Measurements from ENCODE around the gene ETS2. TPM values are rescaled to one million over a fixed set of nuclear protein-coding genes. Genes with fewer than 3 reads are reported as not detected.
"Not testable (repeated sequence)": the region's sequence is repeated elsewhere in the genome, so short reads cannot be mapped to it uniquely, and the experiment has no call there.

Gene ETS2
- total RNA-seq, 1 donor from 2014 or later = 139 TPM

DNA sequence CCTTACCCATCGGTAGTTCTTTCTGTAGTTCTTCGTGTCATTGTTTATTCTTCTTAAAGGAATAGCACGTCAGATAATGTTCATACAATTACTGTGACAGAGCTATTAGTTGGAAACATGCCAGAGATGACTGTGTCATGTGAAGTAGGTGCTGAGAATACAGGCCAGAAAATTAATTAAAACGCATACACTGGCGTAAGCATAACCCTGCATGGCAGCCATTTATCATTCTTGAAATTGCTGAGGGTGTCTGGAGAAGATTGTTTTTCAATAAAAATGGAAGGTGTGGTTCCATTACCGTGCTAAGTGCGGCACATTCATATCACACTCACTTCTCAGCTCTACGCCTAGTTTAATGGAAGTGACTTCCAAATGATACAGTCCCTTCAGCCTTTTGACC lies 7.8 kb downstream of the ETS2 start:
- intact Hi-C loops (cut with DNase I) = no loop called here
- ATAC-seq (no peak), DNase-seq (ENCODE audit: low spot score) (no peak)

DNA sequence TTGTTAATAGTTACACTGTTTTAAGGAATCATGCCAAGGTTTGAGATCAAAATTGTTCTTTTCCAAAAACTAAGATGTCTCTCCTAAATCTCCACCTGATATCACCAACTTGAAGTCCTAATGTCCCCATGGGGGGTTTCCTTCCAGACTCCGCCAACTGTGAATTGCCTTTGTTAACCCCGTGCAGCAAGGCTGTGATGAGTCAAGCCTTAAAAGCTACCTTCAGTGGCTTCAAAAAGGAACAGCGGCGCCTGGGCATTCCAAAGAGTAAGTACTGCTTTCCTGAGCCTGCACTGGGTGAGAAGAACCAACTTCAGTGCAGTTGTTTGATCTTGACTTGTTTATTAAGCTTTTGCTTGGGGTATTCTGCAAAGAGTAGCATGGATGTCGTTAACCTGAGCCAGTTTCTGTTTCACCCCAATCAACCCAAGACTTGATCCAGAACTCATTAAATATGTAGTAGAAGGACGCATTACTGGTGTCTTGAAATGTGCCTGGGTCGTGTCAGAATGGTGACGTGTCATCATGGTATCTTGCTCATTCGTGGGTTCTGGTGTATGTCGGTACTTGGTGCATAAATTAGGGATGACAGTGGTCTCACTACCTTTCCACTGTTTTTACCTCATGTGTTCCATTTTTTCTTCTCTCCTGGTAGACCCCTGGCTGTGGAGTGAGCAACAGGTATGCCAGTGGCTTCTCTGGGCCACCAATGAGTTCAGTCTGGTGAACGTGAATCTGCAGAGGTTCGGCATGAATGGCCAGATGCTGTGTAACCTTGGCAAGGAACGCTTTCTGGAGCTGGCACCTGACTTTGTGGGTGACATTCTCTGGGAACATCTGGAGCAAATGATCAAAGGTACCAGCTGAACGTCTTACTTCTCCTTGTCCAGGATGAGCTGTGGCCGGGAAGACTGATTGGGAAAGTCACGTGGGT lies 8.7 kb downstream of the ETS2 start:
- no peak for ATAC-seq
- DNase-seq (ENCODE audit: low spot score) = no peak
- intact Hi-C loops (cut with DNase I) = no loop called here

DNA sequence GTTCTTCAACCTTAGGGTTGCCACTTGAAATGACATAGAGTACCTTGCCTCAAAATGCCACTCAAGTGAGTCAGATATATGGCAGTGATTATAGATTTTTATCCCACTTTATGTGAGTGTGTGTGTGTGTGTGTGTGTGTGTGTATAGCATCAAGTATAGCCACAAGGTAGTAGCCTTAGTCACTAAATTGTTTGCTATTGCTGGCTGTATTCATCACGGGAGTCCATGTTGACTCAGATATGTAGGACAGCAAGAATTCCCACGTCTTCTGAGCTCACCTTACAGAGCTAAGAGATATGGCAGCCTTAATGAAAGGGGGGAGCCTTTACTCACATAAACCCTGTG lies 9.3 kb downstream of the ETS2 start:
- intact Hi-C loops (cut with DNase I) = no loop called here

DNA sequence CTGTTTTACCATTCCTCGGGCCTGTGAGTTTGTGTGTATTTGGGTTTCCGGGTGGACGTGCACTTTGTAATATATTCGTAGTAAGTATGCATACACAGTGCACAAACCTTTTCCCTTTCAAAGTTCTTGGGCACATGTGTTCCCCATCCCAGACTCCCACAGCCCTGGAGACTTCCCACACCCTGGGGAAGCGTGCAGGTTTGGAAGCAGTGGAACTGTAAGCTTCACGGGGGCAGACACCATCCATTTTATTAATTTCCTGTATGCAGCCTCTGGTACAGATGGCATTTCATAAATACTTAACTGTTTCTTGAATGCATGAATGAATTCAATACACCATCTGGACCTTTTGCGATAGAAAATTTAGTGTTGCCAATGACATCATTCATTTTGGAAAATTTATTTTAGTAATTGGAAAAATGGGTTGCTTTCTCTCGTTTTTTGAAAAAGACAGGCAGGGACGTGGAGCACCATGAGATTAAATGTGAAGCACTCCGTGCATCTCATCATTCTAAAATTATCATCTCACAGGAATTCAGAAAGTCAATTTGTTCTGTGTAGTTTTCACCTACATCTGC lies 10.8 kb downstream of the ETS2 start:
- ATAC-seq (no peak), DNase-seq (ENCODE audit: low spot score) (no peak)
- intact Hi-C loops (cut with DNase I) = no loop called here

More for the DNA sequence above, 9.3 kb downstream of the ETS2 start:
- no peak for ATAC-seq
- no peak for DNase-seq (ENCODE audit: low spot score)

DNA sequence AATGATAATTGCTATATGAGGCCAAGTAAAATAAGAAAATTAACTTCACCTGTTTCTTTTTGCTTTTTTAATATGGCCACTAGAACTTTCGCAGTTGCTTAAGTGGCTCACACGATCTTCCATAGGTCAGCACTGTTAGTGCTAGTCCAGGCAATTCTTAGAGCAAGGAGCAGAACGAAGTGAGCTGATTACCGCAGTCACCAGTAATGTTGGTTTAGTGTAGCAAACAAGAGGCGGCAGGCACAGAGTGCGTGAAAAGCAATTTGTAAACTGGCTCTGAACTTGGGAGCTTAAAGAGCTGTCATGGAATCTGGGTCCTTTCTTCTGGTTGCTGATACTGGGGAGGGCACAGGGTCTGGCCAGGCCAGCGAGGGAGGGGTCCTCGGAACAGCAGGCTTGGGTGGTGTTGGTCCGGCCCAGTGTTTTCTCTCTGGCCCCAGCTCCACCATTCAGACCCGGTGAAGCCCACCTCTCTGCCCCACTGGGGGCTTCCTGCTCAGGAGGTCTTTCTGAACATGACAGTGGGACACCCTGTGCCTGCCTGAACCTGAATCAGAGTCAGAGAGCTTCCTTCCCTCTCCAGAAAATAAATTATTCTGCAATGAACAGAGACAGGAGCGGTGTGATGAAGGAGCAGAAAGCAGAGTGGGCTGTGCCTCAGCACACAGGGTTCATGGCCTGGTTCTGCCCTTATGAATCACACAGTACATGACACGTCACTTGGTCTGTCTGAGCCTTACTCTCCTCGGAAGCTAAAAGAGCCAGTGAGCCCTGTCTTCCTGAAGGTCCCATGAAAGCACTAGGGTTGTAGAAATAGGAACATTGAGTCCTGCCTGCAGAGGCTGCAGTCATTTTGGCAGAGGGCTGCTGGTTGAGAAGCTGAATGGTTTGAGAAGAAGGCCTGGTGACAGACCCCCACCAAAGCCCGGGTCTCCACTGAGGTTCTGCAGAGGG lies 11.9 kb downstream of the ETS2 start:
- ATAC-seq = no peak
- intact Hi-C loops (cut with DNase I) = no loop called here
- peak; percentile 42 for DNase-seq (ENCODE audit: low spot score)

DNA sequence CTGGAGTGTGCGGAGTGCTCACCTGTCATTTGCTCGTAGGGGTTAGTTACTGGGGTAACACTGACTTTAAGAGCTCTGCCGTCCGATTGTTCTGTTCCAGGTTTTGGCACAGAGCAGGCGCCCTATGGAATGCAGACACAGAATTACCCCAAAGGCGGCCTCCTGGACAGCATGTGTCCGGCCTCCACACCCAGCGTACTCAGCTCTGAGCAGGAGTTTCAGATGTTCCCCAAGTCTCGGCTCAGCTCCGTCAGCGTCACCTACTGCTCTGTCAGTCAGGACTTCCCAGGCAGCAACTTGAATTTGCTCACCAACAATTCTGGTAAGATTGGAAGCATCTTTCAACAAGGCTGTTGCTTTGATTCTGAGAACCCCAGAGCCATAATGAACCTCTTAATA lies 12.6 kb downstream of the ETS2 start:
- ATAC-seq = peak; percentile 8
- intact Hi-C loops (cut with DNase I) = no loop called here
- peak; percentile 47 for DNase-seq (ENCODE audit: low spot score)

DNA sequence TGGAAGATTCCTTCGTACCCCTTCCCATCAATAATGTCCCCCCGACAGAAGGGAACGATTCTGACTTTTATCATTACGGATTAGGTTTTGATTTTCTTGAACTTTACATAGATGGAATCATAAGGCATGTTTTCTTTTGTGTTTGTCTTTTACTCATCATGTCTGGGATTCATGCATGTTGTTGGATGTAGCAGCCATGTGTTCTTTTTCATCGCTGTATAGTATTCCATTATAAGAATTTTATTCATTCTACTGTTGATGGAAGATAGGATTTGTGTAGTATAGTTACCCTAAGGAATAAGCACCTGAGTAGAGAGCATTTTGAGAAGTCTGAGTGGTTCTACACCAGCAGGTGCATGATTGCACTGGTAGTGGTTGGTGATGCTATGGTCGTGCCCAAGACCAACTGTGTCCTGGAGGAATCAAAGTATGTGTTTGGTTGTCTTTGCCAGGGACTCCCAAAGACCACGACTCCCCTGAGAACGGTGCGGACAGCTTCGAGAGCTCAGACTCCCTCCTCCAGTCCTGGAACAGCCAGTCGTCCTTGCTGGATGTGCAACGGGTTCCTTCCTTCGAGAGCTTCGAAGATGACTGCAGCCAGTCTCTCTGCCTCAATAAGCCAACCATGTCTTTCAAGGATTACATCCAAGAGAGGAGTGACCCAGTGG lies 13.5 kb downstream of the ETS2 start:
- DNase-seq (ENCODE audit: low spot score) (no peak), ATAC-seq (no peak)
- intact Hi-C loops (cut with DNase I) = no loop called here

DNA sequence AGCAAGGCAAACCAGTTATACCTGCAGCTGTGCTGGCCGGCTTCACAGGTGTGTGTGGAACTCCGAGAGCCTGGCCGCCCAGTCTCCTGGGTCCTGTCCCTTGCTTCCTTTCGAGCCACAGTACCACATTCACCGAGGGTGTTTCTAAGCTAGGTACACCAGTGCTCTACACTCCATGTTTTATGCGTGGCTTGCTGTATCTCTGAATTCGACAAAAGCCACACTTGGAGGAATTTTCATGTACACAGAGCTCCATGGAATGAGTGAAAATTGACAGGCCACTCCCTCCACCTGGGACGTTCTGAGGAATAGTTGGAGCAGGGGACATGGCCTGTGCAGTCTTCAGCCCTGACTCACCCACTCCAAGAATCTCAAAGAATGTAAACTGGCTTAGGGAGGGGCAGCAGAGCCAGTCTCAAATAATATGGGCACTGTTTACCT lies 14.0 kb downstream of the ETS2 start:
- ATAC-seq = peak; percentile 26
- intact Hi-C loops (cut with DNase I) = no loop called here

DNA sequence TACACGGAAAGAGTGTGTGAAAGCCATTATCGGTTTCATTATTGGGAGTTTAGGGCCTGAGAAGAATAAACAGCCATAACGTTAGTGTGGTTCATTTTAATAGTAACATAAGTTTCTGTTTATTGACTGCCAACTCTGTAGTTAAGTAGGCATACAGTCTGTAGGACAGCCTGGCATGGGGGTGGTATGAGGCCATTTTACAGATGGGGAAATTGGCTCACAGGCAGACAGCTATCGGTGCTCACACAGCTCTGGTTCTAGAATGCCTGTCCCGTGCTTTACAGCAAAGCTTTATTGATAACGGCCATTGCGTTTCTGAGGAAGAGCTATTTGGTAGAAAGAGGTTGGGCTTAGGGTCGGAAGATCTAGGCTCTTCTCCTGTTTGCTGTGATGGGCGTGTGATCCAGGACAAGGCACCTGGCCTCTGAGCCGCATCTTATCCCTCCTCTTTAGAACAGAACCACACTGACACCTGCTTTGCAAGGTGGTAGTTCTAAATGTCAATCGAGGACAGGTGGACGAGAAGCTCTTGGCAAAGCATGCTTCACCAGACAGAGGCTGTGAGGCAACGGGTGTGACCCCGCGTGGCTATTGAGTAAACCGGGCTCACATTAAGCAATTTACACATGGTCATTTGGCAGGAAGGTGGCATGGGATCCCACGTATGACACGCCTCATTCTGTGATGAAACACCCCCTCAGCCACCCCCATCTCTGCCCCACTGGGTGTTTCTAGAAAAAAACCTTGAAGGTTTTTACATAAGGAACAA lies 14.9 kb downstream of the ETS2 start:
- intact Hi-C loops (cut with DNase I) = no loop called here
- ATAC-seq = no peak
- DNase-seq (ENCODE audit: low spot score) = no peak

More for the DNA sequence above, 14.0 kb downstream of the ETS2 start:
- DNase-seq (ENCODE audit: low spot score) = no peak

DNA sequence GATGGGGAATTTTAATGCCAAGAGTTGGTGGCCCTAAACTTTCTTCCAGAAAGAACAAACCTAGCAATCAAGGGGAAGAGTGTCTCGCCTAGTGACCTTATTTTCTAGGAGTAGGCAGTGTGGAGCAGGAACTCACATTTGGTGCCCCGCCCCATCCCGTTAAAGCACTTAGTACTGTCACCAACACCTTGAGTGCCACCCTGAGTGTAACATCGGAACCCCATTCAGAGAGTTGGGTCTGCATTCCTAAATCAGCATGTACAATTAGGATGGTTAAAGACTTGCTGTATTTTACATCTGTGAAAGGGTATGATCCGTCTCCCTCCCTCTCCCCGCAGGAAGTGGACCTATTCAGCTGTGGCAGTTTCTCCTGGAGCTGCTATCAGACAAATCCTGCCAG lies 15.5 kb downstream of the ETS2 start:
- intact Hi-C loops (cut with DNase I) = no loop called here
- ATAC-seq = no peak
- DNase-seq (ENCODE audit: low spot score) = no peak

DNA sequence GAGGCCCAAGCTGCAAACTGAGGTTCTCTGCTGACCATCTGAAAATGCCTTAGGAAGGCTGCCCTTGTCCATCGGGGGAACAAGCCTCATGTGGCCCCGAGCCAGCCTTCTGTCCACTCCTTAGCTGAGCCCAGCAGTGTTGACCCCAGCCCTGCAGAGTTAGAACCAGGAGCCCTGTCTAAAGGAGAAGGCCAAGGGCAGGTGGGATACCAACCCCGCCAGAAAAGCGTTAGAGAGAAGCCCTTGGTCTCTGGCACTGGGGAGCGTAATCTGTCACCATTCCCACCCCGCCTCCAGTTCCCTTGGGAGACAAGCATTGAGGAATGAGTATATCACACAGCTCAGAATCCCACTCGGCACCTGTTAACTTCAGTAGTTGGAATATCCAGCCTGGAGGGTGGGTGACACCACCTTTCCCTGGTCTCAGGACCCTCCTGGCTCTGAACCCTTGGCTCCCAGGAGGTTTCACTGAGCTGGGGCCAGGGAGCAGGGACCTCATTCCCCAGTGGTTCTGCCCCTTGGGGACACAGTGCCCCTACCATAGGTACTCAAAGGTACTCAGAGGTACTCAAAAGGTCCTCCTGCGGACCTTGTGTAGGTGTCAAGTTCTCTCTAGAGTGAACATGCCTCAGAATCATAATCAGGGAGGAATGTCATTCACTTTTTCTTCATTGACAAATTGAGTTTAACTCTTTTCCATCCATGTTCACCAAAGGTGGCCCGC lies 16.4 kb downstream of the ETS2 start:
- intact Hi-C loops (cut with DNase I) = no loop called here
- no peak for DNase-seq (ENCODE audit: low spot score)
- ATAC-seq = no peak

DNA sequence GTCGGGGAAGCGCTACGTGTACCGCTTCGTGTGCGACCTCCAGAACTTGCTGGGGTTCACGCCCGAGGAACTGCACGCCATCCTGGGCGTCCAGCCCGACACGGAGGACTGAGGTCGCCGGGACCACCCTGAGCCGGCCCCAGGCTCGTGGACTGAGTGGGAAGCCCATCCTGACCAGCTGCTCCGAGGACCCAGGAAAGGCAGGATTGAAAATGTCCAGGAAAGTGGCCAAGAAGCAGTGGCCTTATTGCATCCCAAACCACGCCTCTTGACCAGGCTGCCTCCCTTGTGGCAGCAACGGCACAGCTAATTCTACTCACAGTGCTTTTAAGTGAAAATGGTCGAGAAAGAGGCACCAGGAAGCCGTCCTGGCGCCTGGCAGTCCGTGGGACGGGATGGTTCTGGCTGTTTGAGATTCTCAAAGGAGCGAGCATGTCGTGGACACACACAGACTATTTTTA lies 17.1 kb downstream of the ETS2 start:
- intact Hi-C loops (cut with DNase I) = no loop called here
- DNase-seq (ENCODE audit: low spot score) = no peak
- ATAC-seq = peak; percentile 14

DNA sequence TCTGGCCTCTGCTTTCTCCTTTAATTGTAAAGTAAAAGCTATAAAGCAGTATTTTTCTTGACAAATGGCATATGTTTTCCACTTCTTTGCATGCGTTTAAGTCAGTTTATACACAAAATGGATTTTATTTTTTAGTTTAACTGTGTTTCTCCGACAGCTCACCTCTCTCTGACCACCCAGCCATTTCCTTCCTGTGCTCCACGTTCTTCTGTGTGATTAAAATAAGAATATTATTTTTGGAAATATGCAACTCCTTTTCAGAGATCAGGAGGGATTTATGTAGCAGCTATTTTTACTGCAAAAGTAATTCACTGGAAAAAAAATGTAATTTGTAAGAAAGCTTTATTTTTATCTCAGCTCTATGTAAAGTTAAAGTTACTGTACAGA lies 18.0 kb downstream of the ETS2 start:
- ATAC-seq = no peak
- intact Hi-C loops (cut with DNase I) = no loop called here

DNA sequence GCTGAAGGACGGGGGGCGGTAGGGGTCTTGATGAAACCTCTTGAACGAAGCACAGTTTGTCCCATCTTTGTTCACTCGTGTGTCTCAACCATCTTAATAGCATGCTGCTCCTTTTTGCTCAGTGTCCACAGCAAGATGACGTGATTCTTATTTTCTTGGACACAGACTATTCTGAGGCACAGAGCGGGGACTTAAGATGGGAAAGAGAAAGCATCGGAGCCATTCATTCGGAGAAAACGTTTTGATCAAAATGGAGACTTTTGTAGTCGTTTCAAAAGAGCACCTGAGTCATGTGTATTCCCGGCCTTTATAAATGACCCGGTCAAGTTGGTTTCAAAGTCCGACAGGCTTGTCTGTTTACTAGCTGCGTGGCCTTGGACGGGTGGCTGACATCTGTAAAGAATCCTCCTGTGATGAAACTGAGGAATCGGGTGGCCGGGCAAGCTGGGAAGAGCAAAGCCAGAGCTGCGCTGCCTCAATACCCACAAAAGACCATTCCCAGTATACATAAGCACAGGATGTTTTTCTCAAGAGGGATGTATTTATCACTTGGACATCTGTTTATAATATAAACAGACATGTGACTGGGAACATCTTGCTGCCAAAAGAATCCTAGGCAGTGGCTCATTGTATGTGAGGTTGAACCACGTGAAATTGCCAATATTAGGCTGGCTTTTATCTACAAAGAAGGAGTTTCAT lies 18.5 kb downstream of the ETS2 start:
- intact Hi-C loops (cut with DNase I) = no loop called here
- ATAC-seq (peak; percentile 44), DNase-seq (ENCODE audit: low spot score) (no peak)

More for the DNA sequence above, 18.0 kb downstream of the ETS2 start:
- no peak for DNase-seq (ENCODE audit: low spot score)

DNA sequence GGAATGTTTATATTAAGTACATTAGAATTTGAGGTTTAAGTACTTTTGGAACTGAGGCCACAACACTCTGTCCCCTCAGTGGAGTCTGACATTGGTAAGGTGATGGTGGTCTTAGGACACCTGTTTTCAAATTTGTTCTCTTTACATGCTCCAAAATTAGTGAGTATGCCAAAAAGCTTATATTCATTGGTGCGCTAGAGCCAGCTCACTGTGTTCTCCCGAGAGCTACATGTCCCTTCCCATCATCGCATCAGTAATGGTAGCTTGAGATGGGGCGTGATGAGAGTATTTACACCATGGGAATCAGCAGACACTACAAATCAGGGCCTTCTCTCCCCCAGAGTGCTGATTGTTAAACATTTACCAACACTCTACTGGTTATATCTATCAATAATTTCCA lies 19.5 kb downstream of the ETS2 start:
- intact Hi-C loops (cut with DNase I) = no loop called here
- DNase-seq (ENCODE audit: low spot score) (no peak), ATAC-seq (no peak)

DNA sequence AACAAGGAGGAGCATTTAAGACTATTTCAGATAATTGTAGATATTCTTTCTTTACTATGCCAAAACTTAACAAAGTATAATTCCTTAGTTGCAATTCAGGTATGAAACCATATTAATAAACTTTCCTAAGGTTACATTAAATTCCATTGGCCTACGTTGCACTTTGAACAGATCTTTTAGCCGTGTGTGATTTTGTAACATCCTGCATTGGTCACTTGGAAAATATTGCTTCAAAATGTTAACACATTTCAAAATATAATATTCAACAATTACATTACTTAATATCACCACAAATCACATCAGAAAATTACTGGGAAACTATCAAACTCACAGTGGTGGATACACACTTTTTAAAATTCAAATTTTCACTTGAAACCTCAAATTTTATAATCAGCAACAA lies 20.2 kb downstream of the ETS2 start:
- ATAC-seq = no peak
- DNase-seq (ENCODE audit: low spot score) = no peak
- intact Hi-C loops (cut with DNase I) = no loop called here

DNA sequence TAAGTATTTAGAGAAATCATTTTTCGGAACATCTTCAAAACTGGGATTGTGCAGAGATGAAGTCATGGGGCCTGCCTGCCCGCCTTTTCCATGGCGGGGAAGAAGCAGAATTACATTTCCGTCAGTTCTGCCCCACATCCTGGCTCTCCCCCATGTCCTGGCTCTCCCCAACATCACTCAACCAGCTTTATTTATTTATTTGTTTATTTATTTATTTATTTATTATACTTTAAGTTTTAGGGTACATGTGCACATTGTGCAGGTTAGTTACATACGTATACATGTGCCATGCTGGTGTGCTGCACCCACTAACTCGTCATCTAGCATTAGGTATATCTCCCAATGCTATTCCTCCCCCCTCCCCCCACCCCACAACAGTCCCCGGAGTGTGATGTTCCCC lies 22.4 kb downstream of the ETS2 start:
- DNase-seq (ENCODE audit: low spot score); ATAC-seq; intact Hi-C loops (cut with DNase I): not testable (repeated sequence)

All from sciatic nerve (tissue), 2 donors.